HG03045 (cell line): ENCODE data around the gene CNPY1.

ENCODE experiments used
- ATAC-seq: cut with Tn5 transposase; IDR thresholded peaks from one replicate; pipeline ENCODE4 v1.9.1; 2021; ENCODE audit warnings: mild to moderate bottlenecking, moderate library complexity; ENCODE audit not compliant: unreplicated experiment

CNPY1 gene

GRCh38 chr7:155514296-155514695, 32.1 kb downstream of the CNPY1 start:
- no peak for ATAC-seq

- ATAC-seq = no peak
Observed at GRCh38 chr7:155513543-155514285, 32.6 kb downstream of the CNPY1 start.

- no peak for ATAC-seq
Observed at GRCh38 chr7:155512246-155512887, 34.0 kb downstream of the CNPY1 start.

GRCh38 chr7:155511702-155511996, 34.7 kb downstream of the CNPY1 start:
- ATAC-seq = no peak

GRCh38 chr7:155510975-155511701, 35.2 kb downstream of the CNPY1 start:
- ATAC-seq = no peak

- ATAC-seq = no peak
Observed at GRCh38 chr7:155509725-155510551, 36.4 kb downstream of the CNPY1 start.

GRCh38 chr7:155509359-155509724, 37.0 kb downstream of the CNPY1 start:
- no peak for ATAC-seq

- no peak for ATAC-seq
Observed at GRCh38 chr7:155508376-155509358, 37.7 kb downstream of the CNPY1 start.

GRCh38 chr7:155507576-155507975, 38.8 kb downstream of the CNPY1 start:
- ATAC-seq = no peak

- no peak for ATAC-seq
Observed at GRCh38 chr7:155506854-155507337, 39.5 kb downstream of the CNPY1 start.

- ATAC-seq = no peak
Observed at GRCh38 chr7:155505422-155505793, 41.0 kb downstream of the CNPY1 start.

GRCh38 chr7:155497149-155497901, 49.0 kb downstream of the CNPY1 start:
- no peak for ATAC-seq

- ATAC-seq = no peak
Observed at GRCh38 chr7:155496267-155497005, 49.9 kb downstream of the CNPY1 start.

- ATAC-seq = no peak
Observed at GRCh38 chr7:155495440-155496248, 50.7 kb downstream of the CNPY1 start.

GRCh38 chr7:155494551-155494950, 51.8 kb downstream of the CNPY1 start:
- ATAC-seq = no peak

- no peak for ATAC-seq
Observed at GRCh38 chr7:155493744-155494538, 52.4 kb downstream of the CNPY1 start.

- no peak for ATAC-seq
Observed at GRCh38 chr7:155491812-155492211, 54.5 kb downstream of the CNPY1 start.
